ENCODE results near the gene TSPEAR.
"Not testable (repeated sequence)": the region's sequence is repeated elsewhere in the genome, so short reads cannot be mapped to it uniquely, and the experiment has no call there.

The TSPEAR gene

GRCh38 chr21:44694776-44695175 lies 16.6 kb downstream of the TSPEAR start:
- no peak overlapping the region for H3K27ac ChIP-seq
- no peak for TF ChIP-seq CTCF (conservative IDR thresholded peaks at IDR 0.05)

- H3K27ac ChIP-seq: no peak overlapping the region
- TF ChIP-seq CTCF (conservative IDR thresholded peaks at IDR 0.05): no peak
These were observed 18.4 kb downstream of the TSPEAR start for GRCh38 chr21:44692798-44693512.

- no peak overlapping the region for H3K27ac ChIP-seq
These were observed 19.7 kb downstream of the TSPEAR start for GRCh38 chr21:44691686-44692085.

GRCh38 chr21:44689740-44690139 lies 21.6 kb downstream of the TSPEAR start:
- not testable (repeated sequence) for H3K27ac ChIP-seq

More at GRCh38 chr21:44691686-44692085, 19.7 kb downstream of the TSPEAR start:
- TF ChIP-seq CTCF (conservative IDR thresholded peaks at IDR 0.05): no peak

- no peak for TF ChIP-seq CTCF (conservative IDR thresholded peaks at IDR 0.05)
- H3K27ac ChIP-seq: no peak overlapping the region
These were observed 23.7 kb downstream of the TSPEAR start for GRCh38 chr21:44687671-44688070.

- H3K27ac ChIP-seq: no peak overlapping the region
- TF ChIP-seq CTCF (conservative IDR thresholded peaks at IDR 0.05): no peak
These were observed 24.4 kb downstream of the TSPEAR start for GRCh38 chr21:44686843-44687561.

GRCh38 chr21:44686000-44686781 lies 25.2 kb downstream of the TSPEAR start:
- H3K27ac ChIP-seq: no peak overlapping the region
- no peak for TF ChIP-seq CTCF (conservative IDR thresholded peaks at IDR 0.05)

- H3K27ac ChIP-seq: not testable (repeated sequence)
These were observed 26.3 kb downstream of the TSPEAR start for GRCh38 chr21:44685050-44685449.
